Measurements from ENCODE around the gene MANF. TPM values are rescaled to one million over a fixed set of nuclear protein-coding genes. Genes with fewer than 3 reads are reported as not detected.

The MANF gene
- total and polyA plus RNA-seq, 2 of the 4 experiments (the other 2 are of a cell fraction): 65.4 to 122 TPM

DNA sequence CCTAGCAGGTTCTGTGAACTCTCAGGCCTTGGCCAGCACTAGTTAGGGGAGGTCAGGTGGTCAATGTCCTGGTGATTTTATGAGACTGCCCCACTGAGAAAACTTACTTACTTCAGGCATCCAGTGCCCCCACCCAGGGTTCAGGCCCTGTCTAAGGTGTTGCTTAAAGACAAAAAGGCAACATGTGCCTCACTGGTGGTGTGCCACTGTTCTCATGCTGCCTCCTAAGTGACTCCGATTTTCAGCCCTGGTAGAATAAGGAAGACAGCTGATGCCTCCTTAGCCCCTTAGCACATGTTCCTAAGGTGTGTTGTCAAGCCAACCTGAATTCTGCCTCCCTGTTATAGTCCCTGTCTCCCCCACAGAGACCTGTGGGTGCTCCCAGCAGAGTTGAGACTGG lies 11.3 kb downstream of the MANF start:
- H2BK20ac ChIP-seq (ENCODE audit: low read depth, low read length): no peak overlapping the region
- no peaks in the 10 kb centered on the region for H3K27me3 ChIP-seq (ENCODE audit: control insufficient read depth, insufficient read depth, low read length)
- no peak overlapping the region for H2AFZ ChIP-seq (replicated peaks; ENCODE audit: low read length, poor library complexity)
- H3K23ac ChIP-seq (ENCODE audit: low read depth, low read length): no peak overlapping the region
- H3K27ac ChIP-seq (ENCODE audit: insufficient read depth, low read length): no peak overlapping the region
- H2BK120ac ChIP-seq (ENCODE audit: low read depth, low read length): no peak overlapping the region
- ATAC-seq (ENCODE audit: low read depth) (no peak), DNase-seq (no peak)
- H2BK15ac ChIP-seq (ENCODE audit: low read depth, low read length): no peak overlapping the region
- no peak overlapping the region for H4K8ac ChIP-seq (ENCODE audit: low read depth in 2 of 2, low read length in 2 of 2)
- POLR2A ChIA-PET (ENCODE audit: unreplicated experiment): no interaction called here
- H4K91ac ChIP-seq (ENCODE audit: insufficient read depth, low read depth, low read length): no peak overlapping the region
- H3K79me1 ChIP-seq (ENCODE audit: low read depth in 1 of 2, low read length in 2 of 2): peaks cover 14 to 53% of the 10 kb centered on the region in 2 experiments; a peak in 3 of 4 replicates
- H2AK9ac ChIP-seq (replicated peaks; ENCODE audit: low read depth, low read length, poor library complexity): peak overlapping the region; percentile 5
- WGBS, 2 experiments (ENCODE audit: extremely low coverage in 2 of 2, insufficient read length in 1 of 2): no CpG with 5 or more reads among the region's 1 CpG
- no peak overlapping the region for H3K4me3 ChIP-seq (ENCODE audit: insufficient read depth, low read depth, low read length)
- no peak overlapping the region for H3K56ac ChIP-seq (ENCODE audit: extremely low read depth, insufficient read depth, low read length)
- no peak overlapping the region for H2BK5ac ChIP-seq (ENCODE audit: low read depth, low read length, poor library complexity, severe bottlenecking)
- H2AK5ac ChIP-seq (ENCODE audit: low read depth, low read length): 0 out of 2 replicates have a peak overlapping the region, but pooled peaks have one; percentile 9
- in situ Hi-C loops (cut with MboI; ENCODE audit: low sequenced_read_pairs): loop anchor here (25.0 kb wide), 2 partner anchors 541 to 1059 kb away; partner anchors contain the start of genes PARP3, RASSF1, RRP9 and TUSC2
- BruUV-seq (replicated peaks): no TSS peak
- TF ChIP-seq, protein P1, sequence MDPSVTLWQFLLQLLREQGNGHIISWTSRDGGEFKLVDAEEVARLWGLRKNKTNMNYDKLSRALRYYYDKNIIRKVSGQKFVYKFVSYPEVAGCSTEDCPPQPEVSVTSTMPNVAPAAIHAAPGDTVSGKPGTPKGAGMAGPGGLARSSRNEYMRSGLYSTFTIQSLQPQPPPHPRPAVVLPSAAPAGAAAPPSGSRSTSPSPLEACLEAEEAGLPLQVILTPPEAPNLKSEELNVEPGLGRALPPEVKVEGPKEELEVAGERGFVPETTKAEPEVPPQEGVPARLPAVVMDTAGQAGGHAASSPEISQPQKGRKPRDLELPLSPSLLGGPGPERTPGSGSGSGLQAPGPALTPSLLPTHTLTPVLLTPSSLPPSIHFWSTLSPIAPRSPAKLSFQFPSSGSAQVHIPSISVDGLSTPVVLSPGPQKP (IDR thresholded peaks at IDR 0.05; ENCODE audit: borderline replicate concordance, low read depth, low read length): no peak
- TF ChIP-seq RFX5 (IDR thresholded peaks at IDR 0.05; ENCODE audit: low read depth, low read length) (no peak), SMC3 (IDR thresholded peaks at IDR 0.05; ENCODE audit: low read depth, low read length) (no peak), MAZ (IDR thresholded peaks at IDR 0.05; ENCODE audit: borderline replicate concordance, low read depth, low read length) (no peak), NFE2L2 (IDR thresholded peaks at IDR 0.05; ENCODE audit: low read depth, low read length) (no peak), MAFK (IDR thresholded peaks at IDR 0.05; ENCODE audit: low read depth, low read length) (no peak)
- TF ChIP-seq, protein P2, sequence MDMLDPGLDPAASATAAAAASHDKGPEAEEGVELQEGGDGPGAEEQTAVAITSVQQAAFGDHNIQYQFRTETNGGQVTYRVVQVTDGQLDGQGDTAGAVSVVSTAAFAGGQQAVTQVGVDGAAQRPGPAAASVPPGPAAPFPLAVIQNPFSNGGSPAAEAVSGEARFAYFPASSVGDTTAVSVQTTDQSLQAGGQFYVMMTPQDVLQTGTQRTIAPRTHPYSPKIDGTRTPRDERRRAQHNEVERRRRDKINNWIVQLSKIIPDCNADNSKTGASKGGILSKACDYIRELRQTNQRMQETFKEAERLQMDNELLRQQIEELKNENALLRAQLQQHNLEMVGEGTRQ (IDR thresholded peaks at IDR 0.05; ENCODE audit: low read depth, low read length): no peak
- TF ChIP-seq, protein P3, sequence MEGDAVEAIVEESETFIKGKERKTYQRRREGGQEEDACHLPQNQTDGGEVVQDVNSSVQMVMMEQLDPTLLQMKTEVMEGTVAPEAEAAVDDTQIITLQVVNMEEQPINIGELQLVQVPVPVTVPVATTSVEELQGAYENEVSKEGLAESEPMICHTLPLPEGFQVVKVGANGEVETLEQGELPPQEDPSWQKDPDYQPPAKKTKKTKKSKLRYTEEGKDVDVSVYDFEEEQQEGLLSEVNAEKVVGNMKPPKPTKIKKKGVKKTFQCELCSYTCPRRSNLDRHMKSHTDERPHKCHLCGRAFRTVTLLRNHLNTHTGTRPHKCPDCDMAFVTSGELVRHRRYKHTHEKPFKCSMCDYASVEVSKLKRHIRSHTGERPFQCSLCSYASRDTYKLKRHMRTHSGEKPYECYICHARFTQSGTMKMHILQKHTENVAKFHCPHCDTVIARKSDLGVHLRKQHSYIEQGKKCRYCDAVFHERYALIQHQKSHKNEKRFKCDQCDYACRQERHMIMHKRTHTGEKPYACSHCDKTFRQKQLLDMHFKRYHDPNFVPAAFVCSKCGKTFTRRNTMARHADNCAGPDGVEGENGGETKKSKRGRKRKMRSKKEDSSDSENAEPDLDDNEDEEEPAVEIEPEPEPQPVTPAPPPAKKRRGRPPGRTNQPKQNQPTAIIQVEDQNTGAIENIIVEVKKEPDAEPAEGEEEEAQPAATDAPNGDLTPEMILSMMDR (conservative IDR thresholded peaks at IDR 0.05; ENCODE audit: low read depth, low read length): no peak
- no peak overlapping the region for H3K9ac ChIP-seq (ENCODE audit: low read depth, low read length)
- CTCF ChIA-PET: no interaction called here
- no peaks in the 10 kb centered on the region for H3K9me3 ChIP-seq (ENCODE audit: control insufficient read depth, insufficient read depth, low read length)
- no peak overlapping the region for H3K4ac ChIP-seq (ENCODE audit: low read depth, low read length)
- dilution Hi-C loops (cut with HindIII; ENCODE audit: low sequenced_read_pairs, unreplicated experiment): no loop called here
- peaks cover 47% of the 10 kb centered on the region for H4K20me1 ChIP-seq (ENCODE audit: insufficient read depth, low read length)
- H3K9me1 ChIP-seq (ENCODE audit: insufficient read depth, low read length): peaks cover 19% of the 10 kb centered on the region
- no peak overlapping the region for H3K4me2 ChIP-seq (ENCODE audit: low read depth, low read length)
- no peak overlapping the region for H4K5ac ChIP-seq (ENCODE audit: low read depth, low read length)
- no peak overlapping the region for H3K14ac ChIP-seq (replicated peaks; ENCODE audit: low read depth, low read length)
- intact Hi-C loops (cut with micrococcal nuclease): no loop called here
- H3K4me1 ChIP-seq (ENCODE audit: control insufficient read depth, insufficient read depth, low read length): peaks cover 24% of the 10 kb centered on the region
- peaks cover 56% of the 10 kb centered on the region for H3K36me3 ChIP-seq (ENCODE audit: control insufficient read depth, insufficient read depth, low read length)
- H3K18ac ChIP-seq (ENCODE audit: low read depth, low read length): no peak overlapping the region

Measured in IMR-90 (cell line).